Peyer's patch (tissue), 4 donors: Measurements from ENCODE around the gene ANKRD16.

Source experiments
- CTCF ChIP-seq, 6 experiments: fragments of 450-650 bp in 4 of 6; fragments of 200-600 bp in 2 of 6; sonication (generic) in 1 of 6; IDR thresholded peaks; one replicate each; pipeline ENCODE4 v1.5.1; 2017 to 2019; ENCODE audit warnings: antibody characterized with exemption in 6 of 6, mild to moderate bottlenecking in 3 of 6, moderate library complexity in 1 of 6
- POLR2A ChIP-seq, 2 donors: fragments of 450-650 bp; IDR thresholded peaks; one replicate each; pipeline ENCODE4 v1.5.1; 2017; ENCODE audit warnings: antibody characterized with exemption in 2 of 2, mild to moderate bottlenecking in 2 of 2, moderate library complexity in 2 of 2

- TF ChIP-seq POLR2A (IDR thresholded peaks at IDR 0.05) (no peak), CTCF (IDR thresholded peaks at IDR 0.05) (no peak)
Measured at GRCh38 chr10:5929442-5929841, 39.7 kb upstream of the ANKRD16 start.
